Osteoblast (primary cell): Measurements from ENCODE around the gene RHBDF2. TPM values are rescaled to one million over a fixed set of nuclear protein-coding genes. Genes with fewer than 3 reads are reported as not detected.
A peak's percentile ranks its signal among the peaks of the same experiment; 100 is the strongest.

Source experiments
- DNase-seq: peaks from one replicate; pipeline ENCODE4 v3.0.0; 2011; ENCODE audit warnings: low spot score, mixed read lengths; ENCODE audit not compliant: insufficient read length; ENCODE audit errors: missing footprints
- H2AFZ ChIP-seq: 2 replicates; pipeline ENCODE4 v1.6.0; 2011; ENCODE audit warnings: mild to moderate bottlenecking, low read length
- H3K27ac ChIP-seq: 2 replicates; pipeline ENCODE4 v1.5.1; 2011; ENCODE audit warnings: mild to moderate bottlenecking, low read depth, low read length, moderate library complexity
- H3K27me3 ChIP-seq: 2 replicates; pipeline ENCODE4 v1.6.0; 2012; ENCODE audit warnings: mild to moderate bottlenecking, control low read depth, inconsistent platforms, low read length, moderate library complexity; ENCODE audit not compliant: insufficient read depth
- H3K36me3 ChIP-seq: 2 replicates; pipeline ENCODE4 v1.5.1; 2011; ENCODE audit warnings: mild to moderate bottlenecking, low read length, control low read depth, moderate library complexity; ENCODE audit not compliant: insufficient read depth
- H3K4me1 ChIP-seq: 2 replicates; pipeline ENCODE4 v1.5.1; 2011; ENCODE audit warnings: mild to moderate bottlenecking, low read length, control low read depth, moderate library complexity; ENCODE audit not compliant: insufficient read depth
- H3K4me2 ChIP-seq: 2 replicates; pipeline ENCODE4 v1.6.0; 2011; ENCODE audit warnings: mild to moderate bottlenecking, low read length; ENCODE audit not compliant: insufficient read depth
- H3K4me3 ChIP-seq: fragments of 200-600 bp; sonication (generic); 3 replicates; pipeline ENCODE4 v1.5.1; 2012; ENCODE audit warnings: mild to moderate bottlenecking, low read length, inconsistent platforms; ENCODE audit not compliant: insufficient read depth
- H3K79me2 ChIP-seq: 2 replicates; pipeline ENCODE4 v1.6.0; 2012; ENCODE audit warnings: mild to moderate bottlenecking, low read length, control low read depth, inconsistent platforms; ENCODE audit not compliant: insufficient read depth
- H3K9me3 ChIP-seq: 2 replicates; pipeline ENCODE4 v1.5.1; 2011; ENCODE audit warnings: low read depth, low read length, control low read depth
- H4K20me1 ChIP-seq: 2 replicates; pipeline ENCODE4 v1.6.0; 2012; ENCODE audit warnings: mild to moderate bottlenecking, low read length, control low read depth; ENCODE audit not compliant: insufficient read depth
- CTCF ChIP-seq: IDR thresholded peaks from 2 replicates; pipeline ENCODE4 v1.5.1; 2011; ENCODE audit warnings: mild to moderate bottlenecking, low read depth, low read length, moderate library complexity; ENCODE audit errors: extremely low read depth
- total RNA-seq: library from RNA; depleted of rRNA; stranded (reverse); fragments of >200 nt; gene quantifications from 2 replicates; pipeline ENCODE4 v1.2.3, GENCODE V29; 2012

Gene RHBDF2
- total RNA-seq, 1 donor = 8.3 TPM

- H3K9me3 ChIP-seq = no peaks in the 10 kb centered on the region
- DNase-seq = peak; percentile 13
- no peaks in the 10 kb centered on the region for H4K20me1 ChIP-seq
- no peak overlapping the region for H3K27ac ChIP-seq
- H3K4me2 ChIP-seq = no peak overlapping the region
- TF ChIP-seq CTCF = no peak
- H3K36me3 ChIP-seq = no peaks in the 10 kb centered on the region
- H3K27me3 ChIP-seq = peaks cover 15% of the 10 kb centered on the region
- no peaks in the 10 kb centered on the region for H3K79me2 ChIP-seq
- no peak overlapping the region for H3K4me3 ChIP-seq
- H3K4me1 ChIP-seq = peaks cover 29% of the 10 kb centered on the region
- no peak overlapping the region for H2AFZ ChIP-seq
These were observed 41.3 kb upstream of the RHBDF2 start for GRCh38 chr17:76542566-76542971.

- H3K4me3 ChIP-seq = no peak overlapping the region
These were observed 40.7 kb upstream of the RHBDF2 start for GRCh38 chr17:76541739-76542454.

GRCh38 chr17:76540381-76541300 lies 39.4 kb upstream of the RHBDF2 start:
- H3K79me2 ChIP-seq = peaks cover 2% of the 10 kb centered on the region
- H3K9me3 ChIP-seq = no peaks in the 10 kb centered on the region
- DNase-seq = peak; percentile 100
- peak; percentile 17 for TF ChIP-seq CTCF
- peak overlapping the region; percentile 72 for H3K4me3 ChIP-seq
- no peaks in the 10 kb centered on the region for H4K20me1 ChIP-seq
- H3K36me3 ChIP-seq = no peaks in the 10 kb centered on the region
- H3K4me1 ChIP-seq = peaks cover 15% of the 10 kb centered on the region
- H3K27ac ChIP-seq = peak overlapping the region; percentile 69
- peak overlapping the region; percentile 94 for H2AFZ ChIP-seq
- peak overlapping the region; percentile 88 for H3K4me2 ChIP-seq
- H3K27me3 ChIP-seq = peaks cover 24% of the 10 kb centered on the region

More at GRCh38 chr17:76541739-76542454, 40.7 kb upstream of the RHBDF2 start:
- H2AFZ ChIP-seq = no peak overlapping the region
- no peak overlapping the region for H3K4me2 ChIP-seq
- H3K79me2 ChIP-seq = no peaks in the 10 kb centered on the region
- no peaks in the 10 kb centered on the region for H4K20me1 ChIP-seq
- H3K27ac ChIP-seq = no peak overlapping the region
- no peaks in the 10 kb centered on the region for H3K9me3 ChIP-seq
- TF ChIP-seq CTCF = no peak
- peak; percentile 64 for DNase-seq
- no peaks in the 10 kb centered on the region for H3K36me3 ChIP-seq
- peaks cover 24% of the 10 kb centered on the region for H3K4me1 ChIP-seq
- peaks cover 19% of the 10 kb centered on the region for H3K27me3 ChIP-seq
